ENCODE measurements around the gene GCNA.

GRCh38 chrX:71626576-71626975 is 48.3 kb downstream of the GCNA start:
- TF ChIP-seq CREB1 (CRISPR knock-in tag; IDR thresholded peaks at IDR 0.05; ENCODE audit: low read depth), result no peak
- TF ChIP-seq CTCF (conservative IDR thresholded peaks at IDR 0.05; ENCODE audit: low read depth in 2 of 2), result no peak
- no peak for TF ChIP-seq EZH2phosphoT487 (IDR thresholded peaks at IDR 0.05; ENCODE audit: unreplicated experiment)

Measured in GM23338 (cell line).